IMR-90 (cell line): ENCODE results near the gene PPA2. TPM values are rescaled to one million over a fixed set of nuclear protein-coding genes. Genes with fewer than 3 reads are reported as not detected.

ENCODE experiments used
- ATAC-seq: fragments of 200-7000 bp; cut with Tn5 transposase; 2 replicates; pipeline ENCODE4 v1.9.1; 2020; ENCODE audit warnings: low read depth, mild to moderate bottlenecking, moderate library complexity
- BruUV-seq: library from RNA; stranded (reverse); fragments of 400-500 nt; replicated peaks from 2 replicates; lab custom pipeline; 2021; lab: Mats Ljungman, UMichigan
- CTCF ChIA-PET: fragments of 300-600 bp; formaldehyde crosslinking; extraction: SDS; loops from one replicate; lab custom pipeline; 2021; ENCODE audit warnings: antibody characterized with exemption; lab: Yijun Ruan, JAX
- POLR2A ChIA-PET: fragments of 300-600 bp; sonication (Branson Sonifier 250); formaldehyde crosslinking; loops from one replicate; lab custom pipeline; 2022; ENCODE audit warnings: antibody characterized with exemption; ENCODE audit not compliant: unreplicated experiment; lab: Charles Lee
- DNase-seq: peaks from one replicate; pipeline ENCODE4 v3.0.0; 2013
- H2AFZ ChIP-seq: replicated peaks from 2 replicates; pipeline ENCODE3; 2013; ENCODE audit warnings: low read length, mild to moderate bottlenecking; ENCODE audit not compliant: poor library complexity
- H2AK5ac ChIP-seq: 2 replicates; pipeline ENCODE4 v1.6.1; 2013; ENCODE audit warnings: low read depth, low read length, inconsistent platforms
- H2AK9ac ChIP-seq: replicated peaks from 2 replicates; pipeline ENCODE3; 2013; ENCODE audit warnings: mild to moderate bottlenecking, low read depth, low read length, moderate library complexity; ENCODE audit not compliant: poor library complexity
- H2BK120ac ChIP-seq: 2 replicates; pipeline ENCODE4 v1.6.1; 2013; ENCODE audit warnings: low read depth, low read length, inconsistent platforms
- H2BK15ac ChIP-seq: 3 replicates; pipeline ENCODE4 v1.6.1; 2013; ENCODE audit warnings: low read depth, low read length, inconsistent platforms
- H2BK20ac ChIP-seq: 2 replicates; pipeline ENCODE4 v1.6.1; 2013; ENCODE audit warnings: low read depth, mild to moderate bottlenecking, inconsistent platforms, low read length, moderate library complexity
- H2BK5ac ChIP-seq: 2 replicates; pipeline ENCODE4 v1.6.1; 2013; ENCODE audit warnings: mild to moderate bottlenecking, low read depth, low read length, inconsistent platforms; ENCODE audit not compliant: poor library complexity, severe bottlenecking
- H3K14ac ChIP-seq: replicated peaks from 2 replicates; pipeline ENCODE4 v1.6.1; 2013; ENCODE audit warnings: low read depth, low read length, inconsistent platforms
- H3K18ac ChIP-seq: 2 replicates; pipeline ENCODE4 v1.6.1; 2013; ENCODE audit warnings: low read depth, low read length, control low read depth
- H3K23ac ChIP-seq: 2 replicates; pipeline ENCODE4 v1.6.1; 2013; ENCODE audit warnings: low read depth, low read length, inconsistent platforms
- H3K27ac ChIP-seq: 2 replicates; pipeline ENCODE4 v1.5.1; 2013; ENCODE audit warnings: mild to moderate bottlenecking, control low read depth, low read length; ENCODE audit not compliant: insufficient read depth
- H3K27me3 ChIP-seq: 2 replicates; pipeline ENCODE4 v1.6.1; 2013; ENCODE audit warnings: low read length; ENCODE audit not compliant: control insufficient read depth, insufficient read depth
- H3K36me3 ChIP-seq: 2 replicates; pipeline ENCODE4 v1.6.1; 2013; ENCODE audit warnings: low read length, mixed read lengths; ENCODE audit not compliant: control insufficient read depth, insufficient read depth
- H3K4ac ChIP-seq: 2 replicates; pipeline ENCODE4 v1.6.1; 2013; ENCODE audit warnings: low read depth, low read length, inconsistent platforms
- H3K4me1 ChIP-seq: 2 replicates; pipeline ENCODE4 v1.6.1; 2013; ENCODE audit warnings: low read length, mixed read lengths; ENCODE audit not compliant: control insufficient read depth, insufficient read depth
- H3K4me2 ChIP-seq: 2 replicates; pipeline ENCODE4 v1.6.1; 2013; ENCODE audit warnings: low read depth, mild to moderate bottlenecking, control low read depth, low read length, moderate library complexity
- H3K4me3 ChIP-seq: 2 replicates; pipeline ENCODE4 v1.5.1; 2013; ENCODE audit warnings: low read depth, mild to moderate bottlenecking, control low read depth, low read length, moderate library complexity; ENCODE audit not compliant: insufficient read depth
- H3K56ac ChIP-seq: 2 replicates; pipeline ENCODE4 v1.6.1; 2013; ENCODE audit warnings: low read length, inconsistent platforms; ENCODE audit not compliant: insufficient read depth; ENCODE audit errors: extremely low read depth
- H3K79me1 ChIP-seq, 2 experiments: 2 replicates each; pipeline ENCODE4 v1.6.1; 2013; ENCODE audit warnings: low read length in 2 of 2, inconsistent platforms in 1 of 2, low read depth in 1 of 2
- H3K9ac ChIP-seq: 2 replicates; pipeline ENCODE4 v1.6.1; 2013; ENCODE audit warnings: low read depth, low read length, control low read depth
- H3K9me1 ChIP-seq: 2 replicates; pipeline ENCODE4 v1.6.1; 2013; ENCODE audit warnings: low read length, inconsistent platforms; ENCODE audit not compliant: insufficient read depth
- H3K9me3 ChIP-seq: 2 replicates; pipeline ENCODE4 v1.6.1; 2013; ENCODE audit warnings: low read length; ENCODE audit not compliant: control insufficient read depth, insufficient read depth
- H4K20me1 ChIP-seq: 2 replicates; pipeline ENCODE4 v1.6.1; 2013; ENCODE audit warnings: low read length, inconsistent platforms; ENCODE audit not compliant: insufficient read depth
- H4K5ac ChIP-seq: 2 replicates; pipeline ENCODE4 v1.6.1; 2013; ENCODE audit warnings: mild to moderate bottlenecking, low read depth, low read length, control low read depth
- H4K8ac ChIP-seq, 2 experiments: 2 replicates each; pipeline ENCODE4 v1.6.1; 2013; ENCODE audit warnings: low read depth in 2 of 2, low read length in 2 of 2, control low read depth in 1 of 2, inconsistent platforms in 1 of 2
- H4K91ac ChIP-seq: 2 replicates; pipeline ENCODE4 v1.6.1; 2013; ENCODE audit warnings: low read depth, low read length, inconsistent platforms; ENCODE audit not compliant: insufficient read depth
- MAZ ChIP-seq: IDR thresholded peaks from 2 replicates; pipeline ENCODE4 v1.6.1; 2012; ENCODE audit warnings: low read depth, mild to moderate bottlenecking, low read length, improper control_type of control experiment, moderate library complexity, borderline replicate concordance
- MXI1 ChIP-seq: IDR thresholded peaks from 2 replicates; pipeline ENCODE4 v1.6.1; 2012; ENCODE audit warnings: low read depth, mild to moderate bottlenecking, low read length, moderate library complexity, borderline replicate concordance
- RAD21 ChIP-seq: IDR thresholded peaks from 2 replicates; pipeline ENCODE4 v1.6.1; 2012; ENCODE audit warnings: low read length, improper control_type of control experiment
- SMC3 ChIP-seq: fragments of 150-350 bp; IDR thresholded peaks from 2 replicates; pipeline ENCODE4 v1.6.1; 2016; ENCODE audit warnings: low read depth, mild to moderate bottlenecking, antibody characterized with exemption, low read length, moderate library complexity
- WGBS, 2 experiments: methylation state at CpG; one replicate each; pipeline versions ENCODE4 v1.1.5 to v1.1.7; 2013; ENCODE audit warnings: missing lambda C conversion rate in 2 of 2; ENCODE audit not compliant: insufficient read length in 1 of 2; ENCODE audit errors: extremely low coverage in 2 of 2; 5-methylcytosine and 5-hydroxymethylcytosine counted together
- dilution Hi-C: fragments of 300-500 bp; cut with HindIII; formaldehyde crosslinking; loops from one replicate; pipeline ENCODE4 v1.14.3; 2018; ENCODE audit warnings: low sequenced_read_pairs; ENCODE audit not compliant: unreplicated experiment
- in situ Hi-C: fragments of 300-500 bp; cut with MboI; formaldehyde crosslinking; loops from 3 replicates; pipeline ENCODE4 v1.14.3; 2019; ENCODE audit warnings: low sequenced_read_pairs, inconsistent platforms, mixed read lengths
- intact Hi-C: fragments of 100-400 bp; cut with micrococcal nuclease; formaldehyde crosslinking; loops from 2 replicates; pipeline ENCODE4 v1.10.0; 2022
- polyA plus RNA-seq, 3 experiments: library from polyadenylated mRNA; depleted of rRNA; stranded (reverse); fragments of >200 nt; gene quantifications; 2 replicates each; pipeline ENCODE4 v1.2.3, GENCODE V29; 2012; ENCODE audit warnings: low replicate concordance in 1 of 3
- total RNA-seq: library from RNA; depleted of rRNA; stranded (reverse); fragments of >200 nt; gene quantifications from 2 replicates; pipeline ENCODE4 v1.2.3, GENCODE V29; 2012
- TF ChIP-seq, protein P1 (sequence below): conservative IDR thresholded peaks from 2 replicates; pipeline ENCODE4 v1.5.1; 2012; ENCODE audit warnings: mild to moderate bottlenecking, low read depth, low read length, improper control_type of control experiment

The PPA2 gene
- total and polyA plus RNA-seq, 2 of the 4 experiments (the other 2 are of a cell fraction): 43.1 to 52.5 TPM

DNA sequence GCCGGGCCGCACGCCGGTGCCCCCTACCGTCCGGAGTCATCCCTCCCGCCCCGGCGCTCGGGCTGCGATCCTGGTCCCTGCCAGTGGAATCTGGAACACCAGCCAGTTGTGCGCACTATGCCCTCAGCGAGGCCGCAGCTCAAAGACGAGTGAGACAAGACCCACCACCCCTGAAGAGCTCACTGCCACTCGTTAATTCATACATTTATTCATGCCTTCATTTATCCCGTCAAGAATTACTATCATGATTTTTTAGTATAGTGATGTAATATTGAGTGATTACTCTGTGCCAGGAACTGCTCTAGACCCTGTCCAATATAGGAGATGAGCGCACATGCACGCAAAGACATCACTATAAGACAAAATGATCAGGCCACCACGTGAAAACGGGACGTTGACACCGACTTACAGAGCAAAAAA lies 247 bp upstream of the PPA2 start:
- CTCF ChIA-PET: interaction anchor here (0.5 to 1.8 kb wide), 21 partner anchors 8 to 622 kb away, joined by 3 to 8 read pairs (median 3); no protein-coding TSS in a partner anchor
- Histone ChIP-seq H3K79me1 (peaks cover 7 to 23% of the 10 kb centered on the region in 2 experiments; a peak in 3 of 4 replicates), H3K9ac (no peak overlapping the region), H3K4me2 (peak overlapping the region; percentile 68), H3K4ac (no peak overlapping the region), H2AFZ (peak overlapping the region; percentile 98), H3K23ac (no peak overlapping the region), H2AK9ac (peak overlapping the region; percentile 86), H3K14ac (no peak overlapping the region), H2BK120ac (no peak overlapping the region), H3K4me1 (peaks cover 3% of the 10 kb centered on the region; the same call in 1 of the 2 replicates), H3K9me1 (no peaks in the 10 kb centered on the region; the same call in 1 of the 2 replicates), H4K5ac (no peak overlapping the region), H2AK5ac (no peak overlapping the region), H2BK20ac (no peak overlapping the region), H3K56ac (no peak overlapping the region), H4K8ac (no peak overlapping the region; a peak in 1 of 4 replicates), H3K27me3 (no peaks in the 10 kb centered on the region), H3K18ac (no peak overlapping the region), H3K36me3 (no peaks in the 10 kb centered on the region), H4K20me1 (peaks cover 3% of the 10 kb centered on the region), H2BK15ac (no peak overlapping the region), H3K27ac (no peak overlapping the region), H3K4me3 (peak overlapping the region; percentile 83), H4K91ac (no peak overlapping the region), H2BK5ac (no peak overlapping the region), H3K9me3 (no peaks in the 10 kb centered on the region)
- peak; percentile 40 for TF ChIP-seq SMC3
- TF ChIP-seq RAD21: peak; percentile 58
- TF ChIP-seq, protein P1, sequence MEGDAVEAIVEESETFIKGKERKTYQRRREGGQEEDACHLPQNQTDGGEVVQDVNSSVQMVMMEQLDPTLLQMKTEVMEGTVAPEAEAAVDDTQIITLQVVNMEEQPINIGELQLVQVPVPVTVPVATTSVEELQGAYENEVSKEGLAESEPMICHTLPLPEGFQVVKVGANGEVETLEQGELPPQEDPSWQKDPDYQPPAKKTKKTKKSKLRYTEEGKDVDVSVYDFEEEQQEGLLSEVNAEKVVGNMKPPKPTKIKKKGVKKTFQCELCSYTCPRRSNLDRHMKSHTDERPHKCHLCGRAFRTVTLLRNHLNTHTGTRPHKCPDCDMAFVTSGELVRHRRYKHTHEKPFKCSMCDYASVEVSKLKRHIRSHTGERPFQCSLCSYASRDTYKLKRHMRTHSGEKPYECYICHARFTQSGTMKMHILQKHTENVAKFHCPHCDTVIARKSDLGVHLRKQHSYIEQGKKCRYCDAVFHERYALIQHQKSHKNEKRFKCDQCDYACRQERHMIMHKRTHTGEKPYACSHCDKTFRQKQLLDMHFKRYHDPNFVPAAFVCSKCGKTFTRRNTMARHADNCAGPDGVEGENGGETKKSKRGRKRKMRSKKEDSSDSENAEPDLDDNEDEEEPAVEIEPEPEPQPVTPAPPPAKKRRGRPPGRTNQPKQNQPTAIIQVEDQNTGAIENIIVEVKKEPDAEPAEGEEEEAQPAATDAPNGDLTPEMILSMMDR: peak; percentile 89
- TF ChIP-seq MAZ: peak; percentile 96
- no peak for TF ChIP-seq MXI1
- no TSS peak for BruUV-seq
- POLR2A ChIA-PET: interaction anchor here (0.5 to 0.6 kb wide), 2 partner anchors 288 to 294 kb away, joined by 4 to 18 read pairs; no protein-coding TSS in a partner anchor
- dilution Hi-C loops (no loop called here), intact Hi-C loops (loop anchor here (5.0 kb wide), 2 partner anchors 192 to 277 kb away; no protein-coding TSS in a partner anchor), in situ Hi-C loops (loop anchor here (5.0 to 10.0 kb wide), 2 partner anchors 332 to 539 kb away; no protein-coding TSS in a partner anchor)
- DNase-seq (peak; percentile 77), ATAC-seq (no peak)
- no CpG with 5 or more reads among the region's 23 CpGs for WGBS, 2 experiments
